ENCODE data around the gene PRKCH.
"Not testable (repeated sequence)": the region's sequence is repeated elsewhere in the genome, so short reads cannot be mapped to it uniquely, and the experiment has no call there.

PRKCH gene

DNA sequence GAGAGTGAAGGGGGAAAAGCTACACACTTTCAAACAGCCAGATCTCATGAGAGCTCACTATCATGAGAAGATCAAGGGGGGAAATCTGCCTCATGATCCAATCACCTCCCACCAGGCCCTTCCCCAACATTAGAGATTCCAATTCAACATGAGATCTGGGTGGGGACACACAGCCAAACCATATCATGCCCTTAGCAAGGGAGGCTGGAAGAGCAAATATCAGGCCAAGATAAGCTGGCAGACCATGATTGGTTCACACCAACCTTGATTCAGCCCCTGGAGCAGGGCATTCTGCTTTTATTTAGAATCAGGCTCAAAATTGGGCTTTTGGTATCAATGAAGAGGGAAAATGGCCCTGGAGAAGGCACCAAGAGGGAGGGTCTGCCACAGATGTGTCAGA, 137.4 kb downstream of the PRKCH start:
- DNase-seq (ENCODE audit: low read depth in 2 of 2) = no peak

DNA sequence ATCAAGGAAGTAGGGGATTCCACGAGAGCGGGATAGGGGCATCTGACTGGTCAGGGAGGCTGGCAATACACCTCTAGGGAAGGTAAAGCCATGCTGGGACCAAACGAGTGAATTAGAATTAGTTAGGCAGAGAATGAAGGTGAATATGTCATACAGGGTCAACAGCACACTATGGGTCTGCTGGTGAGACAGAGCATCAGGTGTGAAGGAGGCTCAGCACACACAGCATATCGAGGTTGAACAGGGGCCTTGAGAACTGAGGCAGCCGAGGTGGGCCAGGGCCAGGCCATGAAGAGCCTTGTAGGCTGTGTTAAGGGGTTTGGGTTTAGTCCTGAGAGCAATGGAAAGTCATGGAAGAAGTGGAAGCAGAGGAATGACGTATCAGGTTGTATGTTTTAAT, 137.8 kb downstream of the PRKCH start:
- DNase-seq (ENCODE audit: low read depth in 2 of 2) = no peak

DNA sequence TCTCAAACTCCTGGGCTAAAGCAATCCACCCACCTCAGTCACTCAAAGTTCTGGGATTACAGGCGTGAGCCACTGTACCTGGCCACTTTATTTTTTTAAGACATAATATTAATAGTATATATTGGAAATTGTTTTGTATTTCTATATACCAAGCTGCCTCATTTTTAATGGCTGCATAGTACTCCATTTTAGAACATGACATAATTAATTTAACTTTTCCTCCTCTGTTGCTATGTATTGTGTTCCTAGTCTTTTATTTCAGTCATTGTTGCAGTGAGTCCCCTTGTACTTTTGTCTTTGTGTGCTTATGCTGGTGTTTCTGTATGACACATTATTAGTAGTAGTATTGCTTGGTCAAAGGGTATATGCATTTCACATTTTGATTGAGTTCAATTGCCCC, 138.7 kb downstream of the PRKCH start:
- no peak for DNase-seq (ENCODE audit: low read depth in 2 of 2)

DNA sequence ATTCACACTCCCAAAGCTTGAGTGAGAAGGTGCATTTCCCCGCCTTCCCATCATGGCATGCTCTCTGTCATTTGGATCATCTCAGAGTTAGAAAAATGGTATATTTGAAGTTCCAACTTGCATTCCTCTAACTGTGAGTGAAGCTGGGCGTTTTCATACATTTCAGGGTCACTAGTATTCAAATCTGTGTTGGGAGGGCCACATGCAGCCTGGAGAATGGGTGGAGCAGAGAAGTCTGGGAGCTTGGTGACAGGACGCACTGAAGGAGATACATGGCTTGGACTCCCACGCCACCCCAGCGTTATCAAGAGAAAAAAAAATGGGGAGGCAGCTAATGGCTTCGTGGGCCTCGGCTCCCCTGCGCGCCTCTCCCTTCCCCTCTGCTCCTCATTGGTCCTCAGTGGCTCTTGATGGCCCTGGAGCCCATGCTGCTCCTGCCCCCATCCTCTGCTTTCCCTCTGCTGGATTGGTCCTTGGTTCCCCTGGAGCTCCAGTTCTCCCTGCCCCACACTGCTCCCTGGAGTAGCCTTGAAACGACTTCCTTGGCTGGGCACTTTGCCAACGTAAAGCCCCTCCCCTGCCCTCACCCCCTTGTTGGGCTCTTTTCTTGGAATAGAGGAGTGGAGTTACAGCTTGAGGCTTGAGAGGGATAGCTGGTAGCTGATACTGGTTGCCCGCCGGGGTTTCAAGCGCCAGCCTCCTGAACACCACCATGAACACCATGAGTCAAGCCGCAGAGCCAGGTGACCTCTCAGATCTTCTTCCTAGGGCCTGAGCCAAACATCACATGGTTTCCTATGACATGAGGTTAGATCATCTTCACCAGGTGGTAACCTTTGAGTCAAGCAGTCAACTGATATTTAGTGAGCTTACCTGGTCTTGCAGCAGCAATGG, 139.6 kb downstream of the PRKCH start:
- peak in 1 of 2 donors; percentile 42 for DNase-seq (ENCODE audit: low read depth in 2 of 2)

DNA sequence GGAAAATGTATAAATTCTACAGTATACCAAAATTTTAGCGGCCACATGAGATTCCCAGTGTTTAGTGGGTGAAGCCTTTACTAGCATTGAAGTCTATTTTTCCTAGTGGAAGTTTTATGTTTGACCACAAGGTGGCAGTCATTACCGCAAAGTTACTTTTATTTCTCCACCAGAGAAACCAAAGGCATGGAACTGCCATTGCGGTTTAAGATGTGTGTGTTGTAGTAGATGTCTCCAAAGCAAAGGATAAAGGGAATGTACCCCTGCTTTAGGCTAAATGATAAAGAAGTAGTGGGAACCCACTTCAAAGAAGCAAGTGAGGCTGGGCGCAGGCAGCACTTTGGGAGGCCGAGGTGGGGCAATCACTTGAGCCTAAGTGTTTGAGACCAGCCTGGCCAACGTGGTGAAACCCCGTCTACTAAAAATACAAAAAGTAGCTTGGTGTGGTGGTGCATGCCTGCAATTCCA, 140.5 kb downstream of the PRKCH start:
- no peak for DNase-seq (ENCODE audit: low read depth in 2 of 2)

DNA sequence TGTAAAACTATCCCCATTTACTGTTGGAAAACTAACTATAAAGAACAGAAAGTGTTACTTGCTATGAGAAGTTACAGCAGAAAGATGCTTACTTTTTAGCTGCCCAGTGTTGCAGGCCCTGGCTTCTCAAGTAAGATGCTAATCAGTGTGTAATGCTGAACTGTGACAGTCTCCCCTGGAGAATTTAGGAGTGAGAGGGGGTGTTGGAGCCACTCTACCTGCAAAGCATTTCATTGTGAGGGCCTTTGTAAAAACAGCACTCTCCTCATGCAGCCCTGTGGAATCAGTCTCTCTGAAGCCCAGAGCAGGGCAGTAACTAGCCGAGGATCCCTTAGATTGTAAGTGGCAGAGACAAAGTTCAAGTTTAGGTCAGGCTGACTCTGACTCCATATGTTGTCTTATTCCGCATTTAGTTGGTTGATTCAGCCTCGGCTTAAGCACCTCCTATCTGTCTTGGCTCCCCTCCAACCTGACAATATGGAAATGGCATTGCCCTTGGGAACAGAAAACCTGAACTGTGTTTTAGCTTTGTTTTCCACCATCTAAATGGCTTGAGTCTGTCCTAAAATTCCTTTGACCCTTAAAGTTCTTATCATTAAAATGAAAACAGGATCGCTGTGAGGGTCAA, 141.3 kb downstream of the PRKCH start:
- DNase-seq (ENCODE audit: low read depth in 2 of 2) = no peak

DNA sequence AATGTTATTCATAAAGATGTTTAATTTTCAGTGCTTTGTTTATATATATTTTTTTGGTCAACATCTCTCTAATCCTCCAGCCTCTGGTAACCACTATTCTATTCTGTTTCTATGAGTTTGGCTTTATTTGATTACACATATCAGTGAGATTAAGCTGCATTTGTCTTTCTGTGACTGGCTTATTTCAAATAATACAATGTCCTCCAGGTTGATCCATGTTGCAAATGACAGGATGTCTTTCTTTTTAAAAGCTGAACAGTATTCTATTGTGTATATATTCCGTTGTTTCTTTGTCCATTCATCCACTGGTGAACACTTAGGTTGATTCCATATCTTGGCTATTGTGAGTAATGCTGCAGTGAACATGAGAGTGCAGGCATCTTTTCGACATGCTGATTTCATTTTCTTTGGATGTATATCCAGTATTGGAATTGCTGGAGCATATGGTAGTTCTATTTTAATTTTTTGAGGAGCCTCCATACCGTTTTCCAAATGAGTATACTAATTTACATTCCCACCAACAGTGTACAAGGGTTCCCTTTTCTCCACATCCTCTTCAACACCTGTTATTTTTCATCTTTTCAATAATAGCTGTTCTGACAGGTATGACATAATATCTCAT, 142.4 kb downstream of the PRKCH start:
- no peak for DNase-seq (ENCODE audit: low read depth in 2 of 2)

DNA sequence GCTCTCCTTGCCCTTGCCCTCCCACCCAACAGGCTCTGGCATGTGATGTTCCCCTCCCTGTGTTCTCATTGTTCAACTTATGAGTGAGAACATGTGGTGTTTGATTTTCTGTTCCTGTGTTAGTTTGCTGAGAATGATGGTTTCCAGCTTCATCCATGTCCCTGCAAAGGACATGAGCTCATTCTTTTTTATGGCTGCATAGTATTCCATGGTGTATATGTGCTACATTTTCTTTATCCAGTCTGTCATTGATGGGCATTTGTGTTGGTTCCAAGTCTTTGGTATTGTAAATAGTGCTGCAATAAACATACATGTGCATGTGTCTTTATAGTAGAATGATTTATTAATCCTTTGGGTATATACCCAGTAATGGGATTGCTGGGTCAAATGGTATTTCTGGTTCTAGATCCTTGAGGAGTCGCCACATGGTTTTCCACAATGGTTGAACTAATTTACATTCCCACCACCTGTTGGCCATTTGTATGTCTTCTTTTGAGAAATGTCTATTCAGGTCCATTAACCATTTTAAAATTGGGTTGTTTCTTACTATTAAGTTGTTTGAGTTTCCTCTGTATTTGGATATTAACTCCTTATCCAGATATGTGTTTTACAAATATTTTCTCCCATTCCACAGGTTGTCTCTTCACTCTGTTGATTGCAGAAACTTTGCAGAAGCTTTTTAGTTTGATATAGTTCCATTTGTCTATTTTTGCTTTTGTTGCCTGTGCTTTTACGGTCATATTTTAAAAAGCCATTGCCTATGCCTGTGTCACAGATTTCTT, 143.4 kb downstream of the PRKCH start:
- not testable (repeated sequence) for DNase-seq (ENCODE audit: low read depth in 2 of 2)

DNA sequence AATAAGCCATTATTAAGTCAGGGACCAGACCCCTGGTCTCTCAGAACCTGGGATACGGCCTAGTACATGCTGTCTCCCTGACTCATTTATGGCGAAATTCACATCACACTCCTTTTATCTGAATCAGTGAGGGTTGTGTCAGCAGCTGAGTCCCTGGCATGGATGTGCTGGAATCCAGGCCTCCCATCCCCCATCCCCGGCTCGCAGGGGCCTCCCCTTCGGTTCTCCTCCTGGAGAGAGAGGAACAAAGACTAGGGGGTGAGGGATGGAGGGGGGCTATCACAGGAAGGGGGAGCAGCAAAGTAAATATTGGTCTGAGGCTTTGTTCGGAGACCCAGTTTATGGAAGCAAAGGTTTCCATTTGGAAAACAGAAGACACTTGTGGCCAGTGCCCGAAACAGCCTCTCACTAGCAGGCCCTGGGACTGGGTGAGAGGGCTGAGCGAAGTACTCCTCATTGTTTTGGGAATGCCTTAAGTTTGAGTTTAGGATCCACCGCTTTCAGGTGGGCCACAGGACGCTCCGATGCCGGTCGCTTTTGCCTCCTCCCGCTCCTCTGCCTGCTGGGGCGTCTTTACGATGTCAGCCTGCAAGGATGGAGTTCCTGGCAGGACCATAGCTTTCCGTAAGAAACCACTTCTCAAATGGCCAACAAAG, 145.0 kb downstream of the PRKCH start:
- DNase-seq (ENCODE audit: low read depth in 2 of 2) = no peak

DNA sequence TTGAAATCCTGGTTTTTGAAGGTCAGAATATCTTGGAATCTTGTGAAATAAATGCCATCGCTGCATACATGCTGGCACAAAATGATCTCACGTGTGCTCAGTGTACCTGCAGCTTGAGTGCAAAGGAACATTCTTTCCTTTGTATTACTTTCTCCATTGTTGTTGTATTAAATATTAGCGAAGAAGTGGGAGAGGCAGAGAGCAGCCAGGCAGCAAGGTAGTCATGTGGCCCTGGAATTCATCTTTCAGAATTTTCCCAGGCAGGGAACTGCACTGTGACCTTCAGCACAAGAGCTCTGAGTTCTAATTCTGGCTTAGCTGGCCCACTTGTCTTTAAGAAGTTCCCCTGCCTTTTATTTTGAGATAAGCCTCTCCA, 145.5 kb downstream of the PRKCH start:
- DNase-seq (ENCODE audit: low read depth in 2 of 2) = no peak

DNA sequence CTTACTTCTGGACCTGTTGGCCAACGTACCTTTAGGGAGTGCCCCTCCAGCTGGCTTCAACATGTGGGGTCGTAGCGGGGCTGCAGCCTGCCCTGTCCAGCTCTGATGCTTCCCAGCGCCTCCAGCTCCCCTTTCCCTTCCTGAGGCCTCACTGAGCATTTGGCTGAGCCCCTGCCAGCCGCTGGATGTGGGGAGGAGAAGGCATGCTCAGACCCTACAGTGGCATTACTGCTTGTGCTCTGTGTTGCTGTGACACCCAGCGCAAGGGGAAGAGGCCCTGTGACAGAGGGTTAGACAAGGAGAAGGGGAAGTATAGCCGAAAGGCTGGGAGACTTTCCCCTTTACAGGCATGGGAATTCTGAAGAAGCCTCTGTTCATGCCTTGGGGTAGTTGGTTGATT, 145.9 kb downstream of the PRKCH start:
- DNase-seq (ENCODE audit: low read depth in 2 of 2) = no peak

DNA sequence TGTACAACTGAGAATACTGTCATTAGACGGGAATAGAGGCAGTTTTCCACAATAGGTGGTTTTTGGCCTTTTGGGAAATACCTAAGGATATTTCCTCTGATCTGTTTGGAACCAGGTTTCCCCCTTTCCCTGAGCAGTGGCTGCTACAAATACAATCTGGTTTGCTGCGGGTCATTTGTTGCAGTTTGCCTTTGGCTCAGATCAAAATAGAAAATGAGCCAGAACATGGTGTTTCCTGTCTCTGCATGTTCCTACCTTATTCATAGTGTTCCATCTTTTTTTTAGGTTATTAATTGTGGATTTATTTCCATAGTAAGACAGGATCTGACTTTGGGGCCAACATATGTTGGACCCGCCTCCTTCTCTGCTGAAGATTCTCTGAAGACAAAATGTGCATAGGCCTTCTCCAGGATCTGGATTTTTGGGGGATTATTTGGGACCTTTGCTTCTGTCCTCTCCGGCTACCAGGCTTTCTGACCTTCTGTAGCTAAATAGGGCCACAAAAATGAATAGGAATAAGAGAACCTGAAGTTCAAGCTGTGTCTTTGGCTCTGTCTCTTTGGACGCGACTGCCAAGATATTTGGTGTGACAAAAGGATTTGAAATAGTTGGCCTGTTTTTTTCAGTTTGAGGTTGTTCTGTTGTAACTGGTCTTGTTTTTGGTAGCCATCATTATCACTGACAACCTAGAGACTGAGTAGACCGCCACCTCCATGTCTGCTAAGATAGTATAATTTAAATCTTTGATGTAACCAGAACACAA, 146.9 kb downstream of the PRKCH start:
- DNase-seq (ENCODE audit: low read depth in 2 of 2) = no peak

DNA sequence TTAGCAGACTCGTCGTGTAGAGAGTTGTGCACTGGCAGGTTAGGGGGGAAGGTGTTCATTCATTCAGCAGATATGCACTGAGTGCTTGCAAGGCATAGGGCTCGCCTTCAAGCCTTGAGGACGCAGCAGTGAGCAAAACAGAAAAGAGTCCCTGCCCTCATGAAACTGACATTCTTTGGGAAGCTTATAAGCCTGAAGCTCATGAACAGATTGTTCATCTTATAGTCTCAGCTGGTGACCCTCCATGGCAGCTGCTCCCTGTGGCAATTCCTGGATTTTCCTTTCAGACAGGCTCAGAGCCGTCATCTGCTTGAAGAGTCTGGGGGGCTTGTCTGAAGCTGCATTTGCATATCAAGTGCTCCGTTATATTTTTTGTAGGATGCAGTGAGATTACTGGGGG, 148.4 kb downstream of the PRKCH start:
- DNase-seq (ENCODE audit: low read depth in 2 of 2) = no peak

DNA sequence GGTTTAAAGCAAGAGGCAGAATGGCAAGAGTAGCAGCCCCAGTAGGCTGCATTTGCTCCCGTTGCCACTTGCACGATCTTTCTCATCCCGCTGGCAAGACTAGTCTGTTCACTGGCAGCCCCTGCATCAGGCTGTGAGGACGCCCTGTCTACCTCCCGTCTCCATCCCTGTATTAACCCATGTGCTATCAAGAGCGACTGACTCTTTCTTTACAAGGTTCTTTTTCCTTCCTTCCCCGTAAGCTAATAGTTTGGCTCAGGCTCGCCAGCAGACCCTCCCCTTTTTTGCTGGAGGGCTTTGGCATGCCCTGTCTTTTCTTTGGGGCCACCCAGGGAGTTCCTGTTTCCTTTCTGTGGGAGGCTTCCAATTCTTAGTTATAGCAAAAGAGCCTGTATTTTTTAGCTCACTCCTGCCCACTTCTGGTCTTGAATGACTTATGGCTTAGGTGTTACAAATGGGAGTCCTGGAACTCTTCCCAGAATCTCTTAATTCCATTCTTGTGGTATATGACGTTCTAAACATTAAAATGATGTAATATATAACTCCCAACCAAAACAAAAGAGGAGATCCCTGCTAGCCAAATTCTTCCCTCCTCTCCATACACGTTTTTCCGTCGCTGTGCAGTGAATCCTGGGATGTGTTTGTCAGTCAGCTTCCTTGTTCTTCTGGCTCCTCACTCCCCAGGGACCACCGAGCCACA, 149.0 kb downstream of the PRKCH start:
- no peak for DNase-seq (ENCODE audit: low read depth in 2 of 2)

DNA sequence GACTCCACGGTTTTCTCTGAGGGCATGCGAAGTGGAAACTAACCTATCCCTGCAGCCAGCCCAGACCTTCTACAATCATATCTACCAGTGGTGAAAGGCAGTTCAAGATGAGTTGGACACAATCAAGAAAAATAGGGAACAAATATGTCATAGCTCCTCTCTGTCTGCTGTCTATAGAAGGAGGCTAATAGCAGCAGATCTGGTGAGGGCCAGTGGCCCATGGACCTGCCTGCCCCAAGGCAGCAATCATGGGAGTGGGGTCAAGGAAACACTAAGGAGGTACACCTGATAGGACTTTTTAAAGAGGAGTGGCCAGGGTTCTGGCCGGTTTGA, 149.5 kb downstream of the PRKCH start:
- DNase-seq (ENCODE audit: low read depth in 2 of 2) = no peak

DNA sequence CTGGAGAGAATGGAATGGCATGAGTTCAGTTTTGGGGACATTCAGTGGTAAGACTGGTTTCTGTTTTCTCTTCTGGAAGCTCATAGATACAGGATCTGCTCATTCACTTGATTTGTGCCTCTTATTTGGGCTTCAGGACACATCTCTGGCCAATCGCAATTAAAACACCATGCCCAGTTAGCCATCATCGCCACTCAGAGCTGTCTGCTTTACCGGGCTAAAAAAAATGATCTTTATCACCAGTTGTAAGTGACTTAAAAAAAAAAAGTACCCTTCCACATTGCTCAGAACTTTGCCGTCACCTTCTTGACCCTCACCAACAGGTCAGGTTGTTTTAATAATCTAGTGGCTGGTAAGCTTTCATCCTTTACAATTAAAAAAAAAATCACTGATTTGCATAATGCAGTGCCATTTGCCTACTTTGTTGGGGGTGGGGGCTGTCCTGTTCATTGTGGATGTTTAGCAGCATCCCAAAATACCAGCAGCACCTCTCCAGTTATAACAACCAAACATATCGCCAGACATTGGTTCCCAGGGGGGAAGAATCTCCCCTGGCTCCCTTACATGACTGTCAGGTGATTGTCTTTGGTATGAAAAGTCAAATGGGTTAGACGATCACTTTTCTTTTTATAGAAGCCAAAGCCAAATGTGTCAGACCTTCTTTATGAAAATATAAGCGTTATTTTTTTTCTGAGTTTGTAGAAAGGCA, 150.1 kb downstream of the PRKCH start:
- no peak for DNase-seq (ENCODE audit: low read depth in 2 of 2)

DNA sequence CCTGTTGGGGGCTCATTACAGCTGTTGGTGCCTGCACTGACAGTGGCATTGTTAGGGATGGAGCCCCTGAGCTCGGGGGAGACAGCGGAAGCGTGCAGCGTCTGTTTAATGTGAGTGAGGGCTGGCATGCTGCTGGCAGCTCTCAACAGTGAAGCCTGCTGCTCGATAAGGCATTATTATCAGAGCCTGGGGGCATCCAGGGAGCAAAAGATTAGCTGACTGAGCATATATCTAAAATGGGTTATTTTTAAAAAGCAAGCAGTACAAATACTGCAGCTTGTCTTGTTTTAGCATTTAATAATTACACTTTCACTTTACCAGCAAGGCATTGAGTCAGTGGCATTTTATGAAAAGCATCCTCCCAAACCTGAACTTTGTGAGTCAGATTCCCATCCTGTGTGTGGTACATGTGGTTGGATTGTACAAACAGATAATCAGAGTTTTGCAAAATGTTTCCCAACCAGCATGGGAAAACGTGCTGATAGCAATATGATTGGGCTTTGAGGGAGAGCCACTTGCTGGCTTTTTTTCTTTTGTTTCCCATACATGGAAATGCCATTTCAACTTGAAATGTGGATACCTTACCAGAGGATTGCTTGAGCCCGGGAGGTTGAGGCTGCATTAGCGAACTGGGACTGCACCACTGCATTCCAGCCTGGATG, 150.8 kb downstream of the PRKCH start:
- DNase-seq (ENCODE audit: low read depth in 2 of 2) = peak in 1 of 2 donors; percentile 28

DNA sequence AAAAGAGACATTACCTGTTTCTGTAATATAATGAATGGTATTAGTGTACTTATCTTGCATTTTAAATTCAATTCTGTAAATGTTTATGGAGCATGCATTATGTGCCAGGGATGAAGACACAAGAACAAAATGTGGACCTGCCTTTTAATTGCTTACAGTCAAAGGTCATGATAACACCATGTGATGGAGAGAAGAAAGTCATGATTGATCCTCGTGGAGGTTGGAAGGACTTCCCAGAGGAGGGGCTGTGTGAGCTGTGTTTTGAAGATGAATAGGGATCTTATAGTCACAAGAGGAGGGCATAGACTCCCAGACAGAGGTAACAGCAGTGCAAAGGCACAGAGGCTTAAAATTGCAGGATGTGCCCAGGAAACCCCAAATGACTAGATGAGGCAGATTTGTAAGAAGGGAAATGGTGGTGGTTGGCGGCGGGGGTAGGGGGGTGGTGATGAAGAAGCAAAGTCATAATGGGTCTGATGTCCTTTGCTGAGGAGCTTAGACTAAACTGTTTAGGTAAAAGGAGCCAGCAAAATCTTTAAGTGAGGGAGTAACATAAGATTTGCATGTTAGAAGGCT, 151.5 kb downstream of the PRKCH start:
- DNase-seq (ENCODE audit: low read depth in 2 of 2) = peak; percentile 61 to 78

DNA sequence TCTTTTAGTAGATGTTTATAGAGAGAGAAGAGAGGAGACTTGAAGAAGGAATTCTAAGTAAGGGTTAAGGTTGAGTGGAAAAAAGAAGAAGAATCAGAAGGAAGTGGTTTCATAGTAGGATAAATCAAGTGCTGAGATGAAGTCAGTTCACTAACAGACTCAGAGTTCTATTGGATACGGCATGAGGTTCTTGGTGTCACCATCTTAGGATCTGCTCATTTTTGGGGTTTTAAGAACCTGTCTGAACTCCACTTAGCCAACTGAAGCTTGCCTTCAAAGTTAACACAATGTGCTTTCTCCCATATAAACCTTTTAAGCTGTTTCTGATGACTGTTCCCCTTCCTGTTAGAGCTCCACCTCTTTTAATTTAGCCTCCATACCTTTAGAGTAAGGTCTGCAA, 152.6 kb downstream of the PRKCH start:
- no peak for DNase-seq (ENCODE audit: low read depth in 2 of 2)
